ENCODE data around the gene TSPAN18.

The TSPAN18 gene

DNA sequence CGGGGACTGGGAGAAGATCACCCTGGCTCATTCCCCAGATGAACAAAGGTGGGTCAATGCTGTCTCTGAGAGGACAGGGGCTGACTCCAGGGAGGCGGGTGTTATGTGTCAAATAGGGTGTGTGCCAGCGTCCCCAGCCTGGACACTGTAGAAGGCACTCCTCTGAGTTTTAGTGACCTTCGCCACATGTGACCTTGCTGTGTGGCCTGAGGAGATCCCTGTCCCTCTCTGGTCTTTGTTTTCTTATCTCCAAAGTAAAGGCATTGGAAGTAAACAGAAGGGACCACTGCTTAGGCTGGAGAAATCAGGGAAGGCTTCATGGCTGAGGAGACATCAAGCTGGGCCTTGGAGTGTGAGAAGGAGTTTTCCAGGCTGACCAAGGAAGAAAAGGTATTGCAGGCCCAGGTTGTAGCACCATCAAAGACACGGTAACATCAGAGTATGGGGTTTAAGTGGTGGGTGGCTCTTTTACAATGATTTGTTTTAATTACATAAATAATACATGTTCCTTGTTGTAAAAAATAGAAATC lies 149.5 kb downstream of the TSPAN18 start:
- no peak for DNase-seq

DNA sequence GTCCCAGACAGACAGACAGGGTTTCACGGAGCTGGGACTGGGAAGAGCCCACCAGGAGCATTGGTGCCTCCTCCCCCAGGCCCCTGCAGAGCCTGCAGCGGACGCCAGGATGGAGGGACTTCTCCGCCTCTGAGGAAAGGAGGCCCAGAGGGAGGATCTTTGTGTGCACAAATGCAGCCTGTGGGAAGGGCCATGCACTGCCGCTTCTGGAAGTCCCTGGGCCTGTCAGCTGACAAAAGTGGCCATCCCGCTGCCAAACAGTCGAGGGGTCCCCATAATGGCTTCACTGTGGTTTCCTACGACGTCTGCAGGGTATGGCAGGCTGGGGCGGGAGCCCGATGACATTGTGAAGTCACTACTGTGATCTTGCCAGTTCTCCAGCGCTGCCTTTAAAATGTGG lies 150.1 kb downstream of the TSPAN18 start:
- no peak for DNase-seq

DNA sequence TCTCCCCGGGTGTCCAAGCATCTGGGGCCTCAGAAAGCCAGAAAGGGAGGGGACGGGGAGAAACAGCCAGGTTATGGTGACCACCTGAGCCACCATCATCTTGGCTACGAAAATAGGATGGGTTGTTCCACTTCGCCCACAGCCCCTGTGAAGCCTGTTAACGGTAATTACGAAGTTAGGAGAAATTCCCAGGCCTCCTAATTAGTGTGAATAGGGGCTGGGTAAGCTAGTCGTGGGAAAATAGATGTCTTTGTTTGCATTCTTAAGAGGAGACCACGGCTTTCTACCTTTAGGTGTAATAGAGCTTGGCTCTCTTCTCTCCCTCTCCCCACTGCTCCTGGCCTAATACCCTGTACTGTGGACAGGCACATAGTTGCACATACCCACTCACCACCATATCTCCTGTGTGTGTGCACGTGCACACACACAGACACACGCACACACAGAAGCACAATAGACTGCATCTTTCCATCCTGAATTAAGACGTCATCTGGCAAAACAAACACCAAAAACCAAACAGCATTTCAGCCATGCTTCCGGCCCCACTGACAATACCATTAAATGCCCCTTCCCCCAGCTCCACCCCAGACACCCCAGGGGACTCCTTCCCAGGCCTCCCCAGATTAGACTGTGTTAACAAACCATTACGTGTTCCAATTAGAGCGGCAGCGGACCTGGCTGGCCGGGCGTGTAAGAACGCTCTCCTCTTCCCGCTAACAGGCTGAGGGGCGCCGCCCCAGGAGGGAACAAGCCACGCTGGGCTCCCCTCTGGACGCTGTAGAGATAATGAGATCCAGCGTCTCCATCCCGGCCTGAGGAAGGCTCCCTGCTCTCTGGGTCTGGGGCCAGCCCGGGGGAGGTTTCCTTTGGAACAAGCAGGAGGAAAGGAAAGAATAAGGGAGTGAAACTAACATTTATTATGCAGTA lies 151.1 kb downstream of the TSPAN18 start:
- DNase-seq = no peak

DNA sequence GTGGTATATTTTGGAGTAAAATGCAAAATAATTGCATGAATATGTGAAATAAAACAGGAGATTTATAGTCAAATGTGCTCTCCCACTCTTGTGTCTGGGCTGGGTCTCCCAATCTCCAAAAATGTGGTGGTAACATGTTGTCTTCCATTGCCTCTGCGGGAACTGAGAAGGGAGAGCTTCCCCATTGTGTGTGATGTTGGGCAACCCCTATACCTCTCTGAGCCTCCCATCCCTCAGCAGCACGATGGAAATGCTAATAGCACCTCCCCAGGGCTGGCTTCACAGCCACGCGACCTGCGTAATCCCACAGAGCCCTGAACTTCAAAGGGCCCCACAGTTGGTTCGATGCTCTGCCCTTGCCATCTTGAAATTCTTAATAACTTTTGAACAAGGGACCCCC lies 151.9 kb downstream of the TSPAN18 start:
- DNase-seq = no peak

DNA sequence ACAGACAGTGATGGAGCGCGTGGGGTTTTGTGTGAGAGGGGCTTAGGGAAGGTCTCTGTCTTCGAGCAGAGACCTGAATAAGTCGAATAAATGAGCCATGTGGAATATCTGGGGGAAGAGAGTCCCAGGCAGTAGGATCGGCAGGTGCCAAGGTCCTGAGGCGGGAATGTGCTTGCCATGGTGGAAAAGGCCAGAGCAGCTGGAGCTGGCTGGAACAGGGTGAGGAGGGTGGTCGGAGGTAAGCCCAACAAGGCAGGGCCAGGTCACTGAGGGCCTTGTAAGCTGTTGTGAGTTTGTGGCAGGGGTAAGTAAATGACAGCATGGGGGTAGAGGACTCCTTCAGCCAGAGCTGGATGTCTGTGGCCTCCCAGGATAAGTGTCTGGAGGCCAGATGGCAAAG lies 152.7 kb downstream of the TSPAN18 start:
- DNase-seq = no peak

DNA sequence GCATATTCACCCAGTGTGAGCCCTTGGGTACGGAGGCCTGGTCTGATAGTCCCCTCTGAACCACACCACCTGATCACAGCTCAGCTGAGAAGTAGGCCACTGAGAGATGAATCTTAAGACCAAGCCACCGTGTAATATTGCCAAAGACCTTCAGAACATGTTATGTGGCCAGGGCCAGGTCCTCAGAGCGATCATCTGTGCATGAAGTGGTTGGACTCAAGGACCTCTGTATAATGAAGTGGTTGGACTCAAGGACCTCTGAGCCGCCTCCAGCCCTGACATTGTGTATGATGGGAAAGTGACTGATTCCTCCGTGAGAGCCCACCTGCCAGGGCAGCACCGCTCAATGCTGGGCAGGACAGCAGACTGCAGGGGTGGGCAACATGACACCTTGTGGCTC lies 153.7 kb downstream of the TSPAN18 start:
- no peak for DNase-seq

DNA sequence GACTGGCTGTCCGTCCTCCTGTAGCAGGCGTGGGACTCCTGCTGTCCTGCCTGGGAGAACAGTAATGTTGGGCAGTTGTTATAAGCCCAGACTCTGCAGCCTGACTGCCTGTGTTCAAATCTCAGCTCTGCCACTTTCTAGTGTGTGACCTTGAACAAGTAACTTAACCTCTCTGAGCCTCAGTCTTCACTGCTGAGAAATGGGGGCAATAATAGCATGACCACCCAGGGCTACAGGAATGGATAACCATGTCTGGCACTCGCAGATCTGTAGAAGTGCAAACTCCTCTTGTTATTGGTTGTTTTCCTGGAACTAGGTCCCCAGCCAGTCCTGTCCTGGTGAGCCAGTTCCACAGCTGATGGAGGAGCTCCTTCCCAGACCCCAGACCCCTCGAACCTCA lies 154.2 kb downstream of the TSPAN18 start:
- no peak for DNase-seq

DNA sequence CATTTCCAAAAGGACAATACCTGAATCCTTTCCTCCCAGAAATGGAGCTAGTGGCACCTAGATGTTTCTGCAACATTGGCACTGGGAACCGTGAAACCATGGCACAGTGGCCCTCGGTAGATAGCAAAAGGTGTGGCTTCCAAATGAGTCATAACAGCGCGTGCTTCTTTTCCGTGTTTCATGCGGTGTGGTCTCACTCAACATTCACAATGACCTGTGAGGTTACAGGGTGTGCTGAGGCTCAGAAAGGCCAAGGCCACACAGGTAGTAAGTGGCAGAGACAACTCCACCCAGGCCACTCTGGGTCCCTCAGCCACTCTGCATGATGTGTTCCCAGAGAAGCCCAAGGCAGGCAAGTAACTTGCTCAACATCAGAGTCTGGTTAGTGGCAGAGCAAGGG lies 156.5 kb downstream of the TSPAN18 start:
- no peak for DNase-seq

DNA sequence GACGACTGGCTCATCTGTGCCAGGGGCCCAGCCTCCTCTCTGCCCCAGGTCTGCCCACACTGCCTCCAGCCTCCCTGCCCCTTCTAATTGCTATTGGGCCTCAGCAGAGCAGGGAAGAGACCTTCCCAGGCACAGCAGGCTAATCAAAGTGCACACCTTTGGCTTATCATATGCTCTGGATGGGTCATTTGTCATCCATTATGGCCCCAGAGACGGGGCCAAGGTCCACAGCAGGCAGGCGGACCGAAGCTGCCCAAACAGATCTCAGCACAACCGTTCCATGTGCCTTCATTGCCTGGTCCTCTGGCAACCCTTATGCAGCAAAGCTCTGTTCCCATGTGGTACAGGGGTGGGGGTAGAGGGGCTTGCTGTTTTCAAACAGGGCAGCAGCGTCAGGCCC lies 157.3 kb downstream of the TSPAN18 start:
- no peak for DNase-seq

DNA sequence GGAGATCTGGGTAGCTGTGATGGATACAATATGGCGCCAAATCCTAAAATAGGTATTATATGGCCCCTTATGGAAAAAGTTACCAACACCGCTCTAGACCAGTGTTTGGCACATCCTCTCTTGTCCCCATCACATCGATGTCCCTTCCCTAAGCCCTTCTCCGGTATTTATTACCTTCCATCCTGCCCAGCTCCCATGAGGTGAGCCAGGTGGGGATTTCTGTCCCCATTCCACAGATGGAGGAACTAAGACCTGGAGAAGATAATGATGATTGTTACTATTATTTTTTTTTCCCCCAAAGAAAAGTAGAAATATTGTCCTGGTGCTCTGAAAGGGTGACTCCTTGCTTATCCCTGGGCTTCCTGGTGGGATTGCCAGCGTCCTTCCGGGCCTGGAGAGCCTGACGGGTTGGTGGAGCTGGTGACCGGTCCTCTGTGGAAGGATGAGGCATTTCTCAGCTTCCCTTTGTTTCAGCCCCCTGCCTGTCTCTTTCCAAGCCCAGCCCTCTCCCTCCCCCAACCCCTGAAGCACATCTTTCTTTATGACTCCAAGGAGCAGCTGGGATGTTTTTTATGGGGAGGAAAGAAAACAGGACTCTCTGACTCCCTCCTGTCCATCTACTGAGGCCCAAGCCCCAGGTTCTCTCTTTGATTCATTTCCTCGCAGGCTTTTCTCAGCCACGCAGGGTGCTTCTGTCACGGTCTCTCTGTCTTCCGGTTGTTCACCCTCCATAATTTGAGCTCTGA lies 158.5 kb downstream of the TSPAN18 start:
- no peak for DNase-seq

DNA sequence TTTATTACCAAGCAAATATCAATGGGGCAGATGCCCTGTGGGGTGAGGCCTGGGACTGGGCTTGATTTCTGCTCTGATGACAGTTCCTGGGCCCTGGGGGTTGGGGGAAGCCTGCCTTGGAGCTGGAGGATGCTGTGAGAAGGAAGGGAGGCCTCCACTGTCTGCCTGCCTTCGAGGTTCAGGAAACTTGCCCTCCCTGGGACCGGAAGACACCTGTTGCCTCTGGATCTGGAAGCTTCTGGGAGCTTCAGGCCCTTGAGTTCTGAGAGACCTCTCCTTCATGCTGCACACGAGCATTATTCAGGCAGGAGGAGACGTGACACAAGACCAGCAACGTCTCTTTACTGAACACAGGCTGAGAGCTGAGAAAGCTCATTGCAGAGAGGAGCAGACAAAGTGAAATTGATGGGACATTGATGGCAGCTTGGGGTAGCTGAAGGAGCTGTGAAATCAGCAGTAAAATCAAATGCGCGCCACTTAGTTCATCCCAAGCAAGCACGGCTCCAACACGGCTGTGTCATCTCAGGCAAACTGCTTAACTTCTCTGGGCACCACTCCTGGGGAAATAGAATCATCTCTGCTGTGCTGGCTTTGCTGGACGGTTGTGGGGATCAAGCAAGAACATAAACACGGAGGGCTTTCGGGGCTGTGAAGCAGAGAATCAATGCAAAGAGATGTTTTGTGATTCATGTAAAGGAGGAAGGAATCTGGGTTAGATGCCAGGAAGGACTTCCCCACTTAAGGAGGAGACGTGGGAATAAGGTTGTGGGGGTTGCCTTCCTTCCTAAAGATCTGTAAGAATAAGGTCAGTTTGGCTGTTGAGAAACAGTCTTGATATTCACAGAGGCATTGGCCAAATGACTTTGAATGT lies 159.4 kb downstream of the TSPAN18 start:
- no peak for DNase-seq

DNA sequence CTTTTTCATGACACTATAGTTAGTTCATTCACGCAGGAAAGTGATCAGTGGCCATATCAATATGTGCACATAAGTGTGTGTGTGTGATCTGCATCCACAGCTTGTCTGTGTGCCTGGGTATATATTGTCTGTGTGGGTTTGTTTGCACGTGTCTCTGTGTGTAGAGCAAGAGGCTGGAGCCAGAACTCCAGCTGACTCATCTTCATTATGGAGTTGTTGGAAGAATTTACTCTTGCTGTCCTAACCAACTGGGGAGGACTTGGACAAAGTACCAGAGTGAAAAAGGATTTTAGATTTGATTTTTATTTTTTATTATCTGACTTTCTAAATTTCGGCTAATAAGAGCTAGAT lies 160.0 kb downstream of the TSPAN18 start:
- DNase-seq = no peak

DNA sequence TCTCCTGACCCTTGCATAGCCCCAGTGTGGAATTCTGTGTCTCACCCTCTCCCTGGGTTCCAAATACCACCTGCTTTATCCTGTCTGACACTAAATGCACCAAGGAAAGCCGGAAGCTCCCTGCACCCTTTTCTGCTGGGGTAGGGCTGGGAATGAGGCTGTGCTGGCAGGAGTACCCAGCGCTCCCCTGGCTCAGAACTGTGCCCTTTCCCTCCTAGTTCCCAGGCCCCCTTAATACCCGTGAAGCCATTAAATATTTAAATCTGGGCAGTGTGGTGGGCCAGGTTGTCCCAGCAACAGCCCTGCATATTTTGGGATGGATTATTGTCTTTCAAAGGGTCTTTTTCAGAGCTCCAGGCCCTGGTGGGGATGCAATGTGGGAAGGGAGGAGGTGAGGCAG lies 160.9 kb downstream of the TSPAN18 start:
- no peak for DNase-seq

DNA sequence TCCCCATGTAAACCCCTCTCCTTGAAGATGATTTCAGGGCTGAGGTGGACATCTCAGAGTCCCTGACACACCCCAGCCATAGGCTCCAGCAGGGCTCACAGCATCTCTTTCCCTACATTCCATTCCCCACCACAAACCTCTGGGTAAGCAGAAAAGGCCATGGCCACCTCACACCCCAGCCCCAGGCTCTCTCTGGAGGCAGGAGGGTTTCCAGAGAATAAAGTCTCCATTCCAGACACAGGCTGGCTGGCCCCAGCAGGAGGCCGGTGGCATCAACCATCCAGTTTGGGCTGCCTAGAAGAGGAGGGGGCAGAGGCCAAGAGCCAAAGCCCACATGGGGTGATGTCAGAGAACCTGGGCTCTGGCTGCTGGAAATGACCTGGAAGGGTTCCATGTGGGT lies 162.5 kb downstream of the TSPAN18 start:
- no peak for DNase-seq

DNA sequence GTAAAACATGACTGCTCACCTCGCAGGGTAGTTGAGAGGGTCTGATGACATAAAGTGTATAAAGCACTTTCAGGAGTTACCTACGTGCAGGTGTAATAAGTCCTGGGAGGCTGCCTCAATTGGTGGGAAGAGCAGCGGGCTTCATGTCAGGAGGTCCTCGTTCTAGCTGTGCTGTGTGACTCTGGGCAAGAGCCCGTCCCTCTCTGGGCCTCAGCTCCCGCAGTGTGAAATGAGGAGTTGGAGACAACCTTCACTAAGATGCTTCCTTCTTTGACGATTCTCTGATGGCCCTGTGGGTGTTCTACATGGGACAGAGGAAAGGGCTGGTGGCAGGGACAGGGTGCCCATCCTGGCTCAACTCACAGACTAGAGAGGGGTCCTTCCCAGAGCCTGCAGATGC lies 166.1 kb downstream of the TSPAN18 start:
- DNase-seq = no peak

DNA sequence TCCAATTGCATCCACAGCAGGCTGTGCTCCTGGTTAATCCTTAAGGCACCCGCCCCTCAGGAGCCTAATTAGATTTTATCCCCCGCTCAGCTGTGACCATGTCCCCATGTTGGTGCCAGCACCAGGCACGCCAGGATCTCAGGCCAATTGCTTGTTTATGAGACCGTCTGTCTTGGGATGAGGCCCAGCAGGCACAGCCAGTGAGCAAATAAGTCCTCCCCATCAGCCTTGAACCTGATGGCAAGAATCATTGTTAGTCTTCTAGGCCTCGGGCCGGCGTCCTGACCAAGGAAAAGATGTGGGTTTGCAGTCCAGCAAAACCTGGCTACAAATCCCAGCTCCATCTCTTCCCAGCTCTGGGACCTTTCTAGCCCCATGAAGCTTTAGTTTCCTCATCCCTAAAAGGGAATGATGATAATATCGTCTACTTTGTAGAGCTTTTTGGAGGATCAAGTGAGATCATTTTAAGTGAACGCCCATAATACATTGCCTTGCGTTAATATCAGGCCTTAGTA lies 166.6 kb downstream of the TSPAN18 start:
- no peak for DNase-seq

DNA sequence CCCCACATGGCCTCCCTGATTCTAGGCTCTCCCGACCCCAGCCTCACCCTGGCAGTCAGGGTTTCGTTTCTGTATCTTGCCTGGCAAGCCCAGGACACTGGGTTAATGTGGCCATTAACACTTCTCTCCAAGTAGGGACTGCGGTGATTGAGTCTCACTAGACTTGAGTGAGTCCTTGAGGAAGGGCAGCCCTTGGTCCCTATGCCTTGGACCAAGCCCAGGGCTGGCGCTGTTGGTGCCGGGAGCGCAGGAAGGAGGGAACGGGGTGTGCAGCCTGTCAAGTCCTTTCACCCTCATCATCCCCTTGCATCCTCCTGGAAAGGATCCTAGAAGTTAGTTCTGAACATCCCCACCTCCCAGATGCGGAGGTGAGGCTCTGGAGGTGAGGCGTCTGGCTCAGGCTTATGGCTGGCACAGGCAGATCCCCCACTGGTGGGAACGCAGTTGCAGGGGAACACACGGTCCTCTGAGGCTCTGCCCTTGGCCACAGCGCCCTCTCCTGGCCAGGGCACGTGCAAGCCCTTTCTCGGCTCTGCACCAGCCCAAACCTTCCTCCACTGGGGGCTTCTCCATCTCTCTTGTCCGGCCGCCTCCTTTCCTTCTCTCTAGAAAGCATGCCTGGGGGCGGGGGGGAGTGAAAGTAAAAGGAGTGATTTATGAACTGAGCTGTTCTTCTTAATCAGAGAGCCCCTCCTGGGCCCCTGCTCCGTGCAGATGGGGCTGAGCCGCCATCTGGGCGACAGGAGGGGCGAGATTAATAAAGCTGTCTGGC lies 167.3 kb downstream of the TSPAN18 start:
- DNase-seq = peak; percentile 42

DNA sequence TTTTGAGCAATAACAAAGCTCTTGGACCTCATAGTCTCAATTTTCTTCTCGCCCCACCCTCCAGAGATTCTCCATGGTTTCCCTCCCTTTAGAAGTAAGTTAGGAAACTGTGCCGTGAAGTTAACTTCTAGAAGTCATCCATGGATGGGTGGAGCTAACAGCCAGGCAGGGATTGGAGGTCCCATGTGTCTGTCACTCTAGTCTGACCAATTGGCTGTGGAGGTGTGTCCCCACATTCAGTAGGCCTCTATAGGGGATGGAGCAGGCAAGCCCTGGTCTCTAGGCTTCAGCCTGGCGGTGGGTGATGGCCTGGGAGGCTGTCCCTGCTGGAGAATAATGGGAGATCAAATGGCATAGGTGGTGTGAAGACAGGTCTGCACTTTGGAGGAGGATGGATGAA lies 173.2 kb downstream of the TSPAN18 start:
- no peak for DNase-seq

DNA sequence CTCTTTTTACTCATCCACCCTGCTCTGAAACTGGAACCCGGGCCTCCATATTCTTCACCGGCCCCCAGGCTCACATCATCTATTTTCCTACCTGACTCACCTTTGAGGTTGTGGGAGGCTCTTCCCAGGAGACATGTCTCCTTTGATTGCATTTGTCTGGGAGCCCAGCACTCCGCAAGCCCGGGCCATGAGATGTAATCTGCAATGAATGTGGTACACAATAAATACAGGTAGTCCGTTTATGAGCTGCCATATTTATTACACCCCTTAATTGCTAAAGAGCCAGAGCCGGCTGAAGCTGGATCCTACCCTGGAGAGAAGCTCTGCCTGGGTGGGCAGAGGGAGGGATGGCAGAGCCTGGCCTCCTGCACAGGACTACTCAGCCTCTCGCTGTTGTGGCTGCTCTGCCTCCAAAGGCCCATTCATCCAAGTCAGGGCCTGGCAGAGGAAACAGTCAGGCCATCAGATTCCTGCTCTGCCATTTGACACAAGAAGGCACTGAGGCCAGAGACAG lies 174.4 kb downstream of the TSPAN18 start:
- DNase-seq = no peak

DNA sequence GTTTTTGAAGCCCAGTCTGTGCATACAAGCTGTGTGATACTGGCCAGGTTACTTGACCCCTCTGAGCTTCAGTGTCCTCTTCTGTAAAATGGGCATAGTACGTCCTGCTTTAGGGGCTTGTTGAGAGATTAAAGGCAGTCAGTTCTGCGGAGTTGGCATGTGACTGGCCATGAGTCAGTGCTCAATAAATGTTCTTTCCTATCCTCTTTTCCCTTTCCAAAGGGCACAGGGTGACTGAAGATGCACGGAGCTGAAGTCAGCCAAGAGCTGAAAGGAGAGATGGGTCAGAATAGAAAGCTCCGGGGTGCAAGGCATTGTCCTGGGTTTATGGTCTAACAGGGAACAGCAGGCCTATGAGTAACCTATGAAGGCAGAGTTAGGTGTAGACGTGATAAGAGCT lies 175.0 kb downstream of the TSPAN18 start:
- DNase-seq = no peak

DNA sequence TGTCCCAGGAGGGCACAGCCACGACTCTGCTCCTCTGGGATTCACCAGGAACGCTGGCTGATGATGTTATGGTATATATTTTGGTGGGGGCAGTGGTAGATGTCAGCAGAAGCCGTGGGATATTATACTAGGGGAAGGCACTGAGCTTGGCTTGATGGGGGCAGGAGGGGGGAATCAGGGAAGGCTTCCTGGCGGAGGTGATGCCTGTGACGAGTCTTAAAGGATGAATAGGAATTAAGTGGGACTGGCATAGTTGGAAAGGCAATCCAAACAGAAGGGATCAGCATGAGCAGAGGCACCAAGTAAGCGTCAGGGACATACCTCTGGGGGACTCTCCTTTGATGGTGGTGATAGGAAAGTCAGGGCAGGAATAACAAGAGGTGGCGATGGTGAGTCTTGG lies 176.3 kb downstream of the TSPAN18 start:
- no peak for DNase-seq

DNA sequence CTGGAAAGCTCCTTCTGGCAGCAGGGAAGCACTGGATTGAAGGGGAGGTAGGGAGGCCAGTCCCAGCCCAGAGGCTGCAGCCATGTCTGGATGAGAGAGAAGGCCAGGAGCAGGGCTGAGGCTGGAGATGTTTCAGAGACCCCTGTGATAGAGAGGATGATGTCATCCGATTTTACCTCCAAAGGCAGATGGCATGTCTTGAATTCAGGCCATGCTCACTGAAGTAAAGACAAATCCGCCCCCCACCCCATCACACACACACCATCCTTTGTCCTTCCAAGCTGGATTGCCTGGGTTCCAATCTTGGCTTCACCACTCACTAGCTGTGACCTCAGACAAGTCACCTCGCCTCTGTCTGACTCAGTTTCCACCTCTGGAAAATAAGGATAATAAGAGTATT lies 176.8 kb downstream of the TSPAN18 start:
- no peak for DNase-seq
